GM19240 (cell line): ENCODE results near the gene ABI3.

ENCODE experiments used
- DNase-seq: peaks from one replicate; pipeline ENCODE4 v3.0.0; 2011; ENCODE audit warnings: low spot score; ENCODE audit not compliant: insufficient read length

The ABI3 gene

DNA sequence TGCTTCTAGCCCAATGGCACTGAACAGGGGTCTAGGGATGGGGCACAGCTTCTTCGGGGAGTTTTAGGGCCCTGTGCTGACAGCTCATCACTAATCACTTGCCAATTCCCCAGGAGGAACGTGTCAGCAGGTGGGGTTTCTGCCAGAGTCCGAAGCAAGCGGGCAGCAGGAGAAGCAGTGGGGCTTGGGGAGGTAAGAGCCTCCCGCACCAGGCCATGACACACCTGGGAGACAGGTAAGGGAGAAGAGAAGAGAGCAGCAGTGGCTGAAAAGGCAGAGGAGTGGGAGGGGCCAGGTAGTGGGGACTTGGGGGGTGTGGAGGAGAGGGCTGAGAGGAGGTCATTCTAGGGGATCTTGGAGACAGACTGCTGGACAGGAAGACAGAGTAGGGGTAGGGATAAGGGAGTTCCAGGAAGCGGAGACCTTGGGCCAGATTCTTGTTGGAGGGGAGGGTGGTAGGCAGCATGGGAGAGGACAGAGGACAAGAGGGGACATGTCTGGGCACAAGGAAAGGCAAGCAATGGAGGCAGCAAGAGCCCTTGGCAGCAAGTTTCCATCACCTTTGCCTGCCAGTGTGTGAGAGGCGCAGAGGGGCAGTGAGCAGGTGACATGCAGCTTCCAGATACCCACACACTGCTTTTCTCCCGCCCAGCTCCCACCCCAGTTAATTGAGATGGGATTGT is 15.2 kb downstream of the ABI3 start:
- no peak for DNase-seq

DNA sequence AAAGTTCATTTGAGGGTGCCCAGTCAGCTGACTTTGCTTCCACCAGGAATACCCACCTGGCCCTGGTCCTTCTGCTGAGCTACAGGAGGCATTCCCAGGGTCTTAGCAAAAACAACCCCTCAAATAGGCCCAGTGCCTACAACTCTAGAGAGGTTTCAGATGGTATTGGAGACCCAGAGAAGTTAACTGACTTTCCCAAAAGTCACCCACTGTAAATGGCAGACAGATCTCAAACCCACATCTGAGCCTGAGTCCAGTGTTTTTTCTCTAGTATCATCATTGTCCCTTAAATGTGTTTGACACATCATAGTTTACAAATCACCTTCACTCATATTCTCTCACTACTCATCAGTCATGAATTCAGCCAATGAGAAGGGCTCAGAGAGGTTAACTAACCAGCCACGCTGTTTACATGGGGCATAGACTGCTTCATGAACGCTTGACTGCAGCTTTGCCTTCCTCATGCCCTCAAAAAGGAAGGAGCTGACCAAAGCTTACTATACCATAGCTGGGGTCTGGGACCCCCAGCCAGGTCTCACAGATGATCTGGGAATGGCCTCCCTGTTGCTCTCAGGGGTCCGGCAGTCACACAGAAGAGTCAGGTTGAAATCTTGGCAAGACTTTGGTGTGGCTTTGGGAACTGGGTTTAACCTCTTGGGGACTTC is 16.4 kb downstream of the ABI3 start:
- no peak for DNase-seq

DNA sequence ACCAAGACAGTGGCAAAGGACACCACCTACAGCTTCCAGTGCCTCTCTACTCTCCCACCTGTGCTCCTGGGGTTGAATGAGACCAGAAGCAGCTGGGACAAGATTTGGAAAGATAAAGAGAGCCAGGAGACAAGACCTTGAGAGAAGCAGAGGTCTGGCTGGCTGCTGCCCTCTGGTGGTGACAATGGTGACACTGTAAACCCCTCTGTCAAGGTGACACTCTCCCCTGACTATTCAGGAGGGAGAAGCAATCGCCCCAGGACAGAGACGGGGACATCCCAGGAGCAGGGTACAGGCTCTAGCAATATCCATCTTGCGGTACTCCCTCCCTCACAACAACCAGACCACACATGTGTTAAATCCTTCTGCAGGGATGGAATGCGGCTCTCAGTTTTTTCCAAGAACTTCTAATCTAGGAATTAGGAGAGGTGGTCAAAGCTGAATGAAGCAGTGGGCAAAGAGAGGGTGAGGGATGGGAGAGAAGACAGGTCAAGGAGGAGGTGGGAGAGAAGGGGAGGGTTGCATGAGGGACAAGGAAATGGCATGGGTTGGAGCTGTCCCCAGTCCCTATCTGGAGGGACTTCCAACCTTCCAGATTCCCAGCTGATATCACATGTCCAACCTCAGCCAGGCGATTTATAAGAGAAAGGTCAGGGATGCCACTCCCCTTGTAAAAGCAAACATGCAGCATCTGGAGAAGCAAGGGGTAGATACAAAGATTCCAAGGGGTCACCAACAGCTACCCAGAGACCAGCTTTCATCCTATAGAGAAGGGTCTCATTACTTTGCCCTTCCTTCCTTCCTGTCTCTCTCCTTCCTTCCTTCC is 17.1 kb downstream of the ABI3 start:
- DNase-seq = peak; percentile 83

DNA sequence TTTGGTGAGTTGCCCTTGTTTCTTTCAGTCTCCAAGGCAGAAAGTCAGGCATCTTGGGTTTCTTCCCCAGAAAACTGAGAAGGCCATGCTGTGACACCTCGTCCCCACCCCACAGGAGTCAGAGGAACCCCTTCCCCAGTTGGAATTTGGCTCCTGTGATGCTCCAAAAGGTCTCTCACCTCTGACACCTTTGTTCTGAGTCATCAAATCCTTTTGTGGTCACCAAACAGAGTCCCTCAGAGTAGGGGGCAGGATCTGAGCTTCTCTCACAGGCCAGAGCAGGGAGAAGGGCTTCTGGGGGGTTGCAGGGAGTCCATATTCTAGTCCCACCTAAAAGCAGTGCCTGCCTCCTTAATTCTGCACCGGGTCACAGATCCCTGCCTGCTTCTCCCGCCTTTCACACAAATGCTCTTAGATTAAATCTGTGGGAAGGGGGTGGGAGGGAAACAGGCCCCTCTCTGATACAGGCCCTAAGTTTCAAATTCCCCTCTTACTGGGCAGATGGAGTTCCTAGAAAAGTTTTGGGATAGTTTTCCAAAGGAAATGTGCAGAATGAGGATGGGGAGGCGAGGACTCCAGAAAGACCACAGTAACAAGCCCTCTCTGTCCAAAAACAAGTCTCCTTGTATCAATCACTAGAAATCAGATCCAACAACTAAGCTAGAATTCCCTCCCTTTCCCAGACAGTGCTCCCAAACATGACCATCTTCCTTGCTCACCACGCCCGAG is 18.7 kb downstream of the ABI3 start:
- no peak for DNase-seq

DNA sequence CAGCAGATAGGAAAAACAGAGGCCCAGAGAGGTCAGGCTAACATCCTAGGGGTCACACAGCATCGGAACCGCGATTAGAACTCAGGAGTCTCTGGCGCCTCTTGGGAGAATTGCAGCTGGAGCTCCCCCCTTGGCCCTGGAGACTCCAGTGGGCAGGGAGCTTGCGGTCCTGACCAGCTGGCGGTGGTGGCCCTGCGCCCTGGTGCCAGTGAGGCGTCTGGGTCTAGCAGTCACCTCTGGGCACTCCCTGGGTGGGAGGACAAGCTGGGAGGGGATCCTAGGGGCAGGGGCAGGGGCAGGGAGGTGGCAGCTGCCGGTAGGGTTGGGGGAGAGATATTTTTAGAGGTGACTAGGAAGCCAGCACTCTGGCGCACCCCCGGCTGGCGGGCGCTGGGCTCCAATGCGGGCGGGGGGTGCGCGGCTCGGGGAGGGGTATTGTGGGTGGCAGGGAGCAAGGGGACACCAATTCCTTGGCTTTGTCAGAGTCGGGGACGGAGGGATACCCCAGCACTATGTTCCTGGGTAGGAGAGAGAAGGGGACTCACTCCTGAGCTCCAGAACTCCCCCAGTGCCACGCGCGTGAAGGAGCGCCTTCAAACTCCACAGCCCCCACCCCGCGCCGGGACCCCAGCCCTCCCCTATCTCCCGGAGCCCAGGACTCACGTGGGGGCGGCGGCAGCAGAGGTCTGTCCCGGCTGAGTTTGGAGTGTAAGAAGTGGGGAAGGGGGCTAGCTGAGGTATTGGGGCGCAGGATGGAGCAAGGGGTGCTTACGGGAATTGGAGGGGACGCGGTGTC is 19.5 kb downstream of the ABI3 start:
- DNase-seq = no peak

DNA sequence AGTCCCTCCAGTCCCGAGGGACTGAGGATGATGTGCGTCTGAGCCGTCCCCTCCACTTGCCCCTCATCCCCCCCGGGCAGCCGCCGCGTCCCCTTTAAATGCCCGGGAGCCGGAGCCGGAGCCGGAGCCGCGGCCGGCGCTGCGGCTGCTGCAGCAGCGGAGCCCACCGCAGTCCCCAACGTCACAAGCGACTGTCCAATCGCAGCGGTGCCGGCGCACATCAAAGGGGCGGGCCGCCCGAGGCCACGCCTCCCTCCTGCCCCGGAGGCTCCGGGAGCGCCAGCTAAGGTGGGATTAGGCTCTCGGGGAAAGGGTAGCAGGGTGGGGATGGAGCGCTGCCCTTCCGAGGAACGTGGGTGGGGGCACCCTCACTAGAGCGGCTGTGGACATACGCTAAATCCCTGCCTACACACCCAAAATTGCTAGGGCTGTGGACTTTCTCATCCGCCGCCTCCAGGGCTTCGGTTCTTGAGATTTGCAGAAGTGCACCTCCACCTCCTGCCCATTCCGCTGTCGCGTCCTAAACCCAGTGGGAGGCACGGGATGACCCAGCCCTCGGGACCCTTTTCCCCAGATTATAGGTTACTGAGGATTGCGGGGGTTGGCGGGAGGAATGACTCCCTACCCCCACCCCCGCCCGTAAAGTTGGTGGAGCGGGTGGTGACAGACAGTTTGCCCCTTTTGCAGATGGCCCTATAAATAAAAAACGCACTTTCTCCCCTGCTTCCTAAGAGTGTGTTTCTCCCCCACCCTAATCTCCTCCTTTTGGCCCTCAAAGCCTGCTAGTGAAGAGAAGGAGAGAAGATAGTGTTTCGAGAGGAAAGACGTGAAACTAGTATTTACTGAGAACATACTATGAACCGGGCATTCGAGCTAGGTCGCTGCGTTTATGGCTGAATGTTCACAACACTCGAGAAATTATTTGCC is 20.4 kb downstream of the ABI3 start, which contains the start of gene PHOSPHO1:
TSS of gene PHOSPHO1 (minus strand) at position 152 of the 927 bp plus-strand sequence. CDS start 4,096 bp downstream, outside the sequence.
- DNase-seq = peak; percentile 88

DNA sequence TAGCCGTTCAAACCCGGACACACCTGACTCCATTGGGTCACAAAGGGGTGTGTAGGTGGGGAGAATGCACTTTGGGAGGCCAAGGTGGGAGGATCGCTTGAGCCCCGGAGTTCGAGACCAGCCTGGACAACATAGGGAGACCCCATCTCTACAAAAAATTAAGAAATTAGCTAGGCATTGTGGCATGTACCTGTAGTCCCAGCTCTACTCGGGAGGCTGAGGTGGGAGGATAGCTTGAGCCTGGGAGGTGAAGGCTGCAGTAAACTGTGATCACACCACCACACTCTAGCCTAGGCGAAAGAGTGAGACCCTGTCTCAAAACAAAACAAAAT is 21.0 kb downstream of the ABI3 start:
- DNase-seq = no peak

DNA sequence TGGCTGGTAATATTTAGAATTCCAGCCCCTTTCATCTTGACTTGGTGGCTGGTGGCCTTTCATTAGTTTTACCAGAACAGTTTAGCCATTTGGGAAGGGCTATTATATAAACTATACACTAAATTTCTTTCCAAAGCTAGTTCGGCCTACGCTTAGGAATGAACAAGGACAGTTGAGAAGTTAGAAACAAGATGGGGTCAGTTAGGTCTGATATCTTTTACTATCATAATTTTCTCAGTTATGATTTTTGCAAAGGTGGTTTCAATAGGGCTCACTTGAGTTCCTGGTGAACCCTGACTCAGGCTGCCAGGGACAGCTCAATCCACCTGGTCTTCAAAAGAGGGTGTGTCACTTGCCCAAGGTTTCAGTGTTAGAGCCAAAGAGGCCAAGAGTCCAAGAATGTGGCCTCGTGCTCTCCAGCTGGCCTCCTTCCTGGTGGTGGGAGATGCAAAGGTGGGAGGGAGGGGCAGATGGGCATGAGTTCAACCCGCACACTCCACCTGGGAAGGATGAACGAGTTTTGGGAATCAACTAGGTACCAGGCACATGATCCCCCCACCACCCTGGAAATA is 24.1 kb downstream of the ABI3 start:
- no peak for DNase-seq

DNA sequence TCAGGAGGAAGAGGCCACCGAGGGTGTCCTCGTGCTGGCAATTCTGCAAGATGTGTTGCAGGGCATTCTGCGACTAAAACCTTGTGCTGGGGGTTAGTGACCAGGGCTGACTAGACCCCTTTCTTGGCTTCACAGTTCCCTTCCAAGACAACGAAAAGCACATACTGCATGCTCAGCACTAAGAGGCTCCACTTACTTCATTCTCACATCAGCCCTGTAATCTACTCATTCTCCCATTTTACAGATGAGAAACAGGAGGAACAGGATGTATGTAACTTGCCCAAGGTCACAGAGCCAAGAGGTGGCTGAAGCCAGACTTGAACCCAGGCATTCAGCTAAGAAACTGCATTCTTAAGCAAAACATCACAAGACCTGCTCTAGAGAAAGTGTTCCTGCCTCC is 25.4 kb downstream of the ABI3 start:
- DNase-seq = no peak

DNA sequence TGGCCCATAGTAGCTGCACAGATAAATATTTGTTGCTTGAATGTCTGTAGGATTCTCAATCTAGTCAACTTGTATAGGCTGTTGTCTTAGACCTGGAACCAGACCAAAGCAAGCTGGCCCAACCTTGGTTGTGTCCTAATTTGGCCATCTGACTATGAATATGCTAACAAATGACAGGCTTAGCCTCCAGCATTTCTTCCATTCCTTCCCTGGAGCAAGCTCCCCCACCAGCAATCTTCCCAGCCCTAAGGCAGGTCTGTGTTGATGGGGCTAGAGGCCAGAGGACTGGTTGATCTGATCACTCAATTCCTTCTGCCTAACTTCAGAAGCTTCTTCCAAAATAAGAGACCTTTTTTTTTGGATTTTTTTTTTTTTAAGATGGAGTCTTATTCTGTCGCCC is 29.5 kb downstream of the ABI3 start:
- DNase-seq = no peak

DNA sequence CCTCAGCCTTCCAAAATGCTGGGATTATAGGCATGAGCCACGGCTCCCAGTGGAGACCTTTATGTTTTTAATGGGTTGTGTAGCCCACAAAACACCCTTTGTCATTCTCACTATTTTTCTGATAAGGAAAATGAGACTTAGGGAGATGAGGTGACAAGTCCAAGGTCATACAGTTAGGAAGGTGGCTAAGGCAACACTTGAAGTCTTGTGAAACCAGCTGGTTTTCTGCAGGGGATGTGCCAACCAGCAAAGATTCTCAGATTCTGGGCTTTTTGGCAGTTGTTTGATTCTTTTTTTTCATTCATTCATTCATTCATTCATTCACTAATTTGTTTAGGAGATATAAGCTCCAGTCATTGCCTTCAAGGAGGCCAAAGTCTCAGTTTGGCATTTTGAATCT is 30.1 kb downstream of the ABI3 start:
- no peak for DNase-seq

DNA sequence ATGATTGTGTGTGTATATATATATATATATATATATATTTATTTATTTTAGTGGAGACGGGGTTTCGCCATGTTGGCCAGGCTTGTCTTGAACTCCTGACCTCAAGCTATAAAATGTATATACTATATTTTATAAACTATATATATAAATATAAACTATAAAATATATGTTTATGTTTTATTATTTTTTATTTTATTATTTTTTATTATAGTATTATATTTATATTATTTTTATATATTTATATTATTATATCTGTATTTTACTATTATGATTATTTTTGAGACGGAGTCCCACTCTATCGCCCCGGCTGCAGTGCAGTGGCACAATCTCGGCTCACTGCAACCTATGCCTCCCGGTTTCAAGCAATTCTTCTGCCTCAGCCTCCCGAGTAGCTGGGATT is 30.5 kb downstream of the ABI3 start:
- DNase-seq = no peak

DNA sequence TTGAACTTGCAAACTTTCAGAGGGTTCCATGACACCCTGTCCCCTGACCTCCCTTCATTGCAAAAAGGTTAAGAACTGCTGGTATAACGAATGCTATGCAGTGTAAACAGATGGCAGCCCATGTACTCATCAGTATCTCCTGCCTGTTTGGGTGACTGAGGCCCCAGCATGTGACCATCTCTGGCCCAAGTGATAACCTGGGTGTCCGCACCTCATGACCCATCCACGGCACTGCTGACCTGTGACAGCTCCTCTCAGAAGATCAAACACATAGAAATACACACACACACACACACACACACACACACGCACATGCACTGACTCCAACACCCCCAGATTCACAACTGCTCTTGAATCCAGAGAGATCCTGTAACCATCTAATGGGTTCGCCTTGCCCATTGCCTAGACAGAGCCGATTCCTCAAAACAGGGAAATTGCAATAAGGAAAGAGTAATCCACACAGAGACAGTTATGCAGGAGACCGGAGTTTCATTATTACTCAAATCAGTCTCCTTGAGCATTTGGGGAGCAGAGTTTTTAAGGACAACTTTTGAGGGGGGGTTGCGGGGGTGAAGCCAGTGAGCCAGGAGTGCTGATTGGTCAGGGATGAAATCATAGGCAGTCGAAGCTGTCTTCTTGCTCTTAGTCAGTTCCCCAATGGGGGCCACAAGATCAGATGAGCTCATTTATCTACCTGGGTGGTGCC is 31.3 kb downstream of the ABI3 start:
- no peak for DNase-seq

DNA sequence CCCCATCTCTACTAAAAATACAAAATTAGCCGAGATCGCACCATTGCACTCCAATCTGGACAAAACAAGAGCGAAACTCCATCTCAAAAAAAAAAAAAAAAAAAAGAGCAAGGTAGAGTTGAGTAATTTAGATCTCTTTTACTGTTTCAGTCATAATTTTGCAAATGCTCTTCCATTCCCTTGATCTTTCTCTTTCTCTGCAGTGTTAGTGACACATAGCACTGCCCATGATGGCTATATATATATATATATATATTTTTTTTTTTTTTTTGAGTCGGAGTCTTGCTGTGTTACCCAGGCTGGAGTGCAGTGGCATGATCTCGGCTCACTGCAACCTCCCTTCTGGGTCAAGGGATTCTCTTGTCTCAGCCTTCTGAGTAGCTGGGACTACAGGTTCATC is 32.3 kb downstream of the ABI3 start:
- DNase-seq = no peak

DNA sequence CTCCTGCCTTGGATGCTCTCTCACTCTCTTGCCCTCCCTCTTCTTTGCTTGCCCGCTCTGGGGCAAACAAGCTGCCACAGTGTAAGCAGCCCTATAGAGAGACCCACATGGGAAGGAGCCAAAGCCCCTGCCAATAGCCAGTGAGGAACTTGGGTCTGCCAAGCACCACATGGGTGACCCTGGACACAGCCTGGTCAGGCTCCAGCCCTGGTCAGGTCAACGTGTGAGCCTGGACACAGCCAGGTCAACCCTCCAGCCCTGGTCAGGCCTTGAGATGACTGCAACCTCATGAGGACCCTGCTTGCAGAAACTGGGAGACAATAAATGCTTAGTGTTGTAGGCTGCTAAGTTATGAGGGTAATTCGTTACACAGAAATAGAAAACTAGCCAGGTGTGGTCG is 34.3 kb downstream of the ABI3 start:
- no peak for DNase-seq

DNA sequence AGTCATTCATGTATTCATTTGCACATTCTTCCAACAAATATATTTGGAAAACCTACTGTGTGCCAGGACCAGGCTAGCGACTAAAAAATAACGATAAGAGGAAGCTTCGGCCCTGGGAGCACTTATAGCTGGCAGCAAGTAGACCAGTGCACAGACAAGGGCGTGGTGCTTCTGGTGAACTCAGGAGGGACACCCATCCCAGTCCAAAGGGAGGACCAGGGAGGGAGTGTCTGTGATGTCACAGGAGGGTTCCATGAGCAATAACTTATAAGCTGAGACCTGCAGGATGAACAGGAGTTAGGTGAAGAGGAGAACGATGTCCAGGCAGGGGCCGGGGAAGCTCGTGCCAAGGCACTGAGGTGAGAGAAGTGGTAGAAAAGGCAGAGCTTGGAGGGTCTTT is 37.4 kb downstream of the ABI3 start:
- no peak for DNase-seq

DNA sequence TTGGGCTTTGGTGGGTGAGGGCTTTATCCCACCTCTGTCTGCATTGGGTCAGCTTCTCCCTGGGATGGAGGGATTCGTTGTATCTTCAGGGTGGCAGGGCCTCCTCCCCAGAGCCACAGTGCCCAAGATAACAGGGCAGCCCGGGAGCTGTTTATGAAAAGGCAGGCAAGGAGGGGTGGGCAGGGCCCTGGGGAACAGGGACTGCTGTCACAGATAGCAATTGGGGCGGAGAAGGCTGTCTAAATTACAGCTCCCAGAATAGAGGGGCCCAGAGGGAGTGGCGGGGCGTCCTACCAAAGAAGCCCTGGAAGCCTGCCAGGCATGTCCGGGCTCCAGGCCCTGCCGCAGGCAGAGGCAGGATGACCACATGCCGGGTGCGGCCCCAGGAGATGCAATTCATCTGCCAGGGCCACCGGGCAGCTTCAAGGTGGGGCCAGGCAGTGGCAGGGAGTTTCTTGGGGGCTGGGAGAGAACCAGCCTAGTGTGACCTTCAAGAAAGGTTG is 38.8 kb downstream of the ABI3 start:
- no peak for DNase-seq

DNA sequence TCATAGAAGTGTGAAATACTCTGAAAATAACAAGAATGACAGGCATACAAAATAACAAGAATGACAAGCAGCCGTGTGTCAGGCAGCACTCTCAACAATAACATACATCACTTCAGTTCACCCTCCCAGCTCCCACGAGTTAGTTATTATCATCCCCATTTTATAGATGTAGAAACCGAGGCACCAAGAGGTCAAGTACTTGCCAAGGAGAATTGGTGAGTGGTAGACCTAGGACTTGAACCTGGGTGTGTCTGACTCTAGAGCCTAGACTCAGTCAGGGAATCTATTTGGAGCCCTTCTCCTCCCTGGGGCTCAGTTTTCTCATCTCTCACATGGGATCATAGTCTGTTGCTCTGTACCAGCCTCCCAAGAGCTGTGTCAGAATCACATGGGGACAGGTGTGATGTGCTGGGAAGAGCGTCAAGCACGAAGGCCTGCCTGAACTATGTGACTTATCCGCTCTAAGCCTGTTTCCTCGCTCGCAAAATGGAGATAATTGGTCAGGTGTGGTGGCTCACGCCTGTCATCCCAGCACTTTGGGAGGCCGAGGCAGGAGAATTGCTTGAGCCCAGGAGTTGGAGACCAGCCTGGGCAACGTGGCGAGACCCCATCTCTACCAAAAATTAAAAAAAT is 39.5 kb downstream of the ABI3 start:
- no peak for DNase-seq
